HepG2 (cell line): ENCODE data around the gene TIMM44. TPM values are rescaled to one million over a fixed set of nuclear protein-coding genes. Genes with fewer than 3 reads are reported as not detected.

Experiments used
- ETV5 ChIP-seq: IDR thresholded peaks from 2 replicates; pipeline ENCODE4 v1.6.1; 2018; ENCODE audit warnings: missing biosample characterization, missing genetic modification reagents, inconsistent platforms, borderline replicate concordance
- FOXK1 ChIP-seq: sonication (generic); formaldehyde crosslinking; IDR thresholded peaks from 2 replicates; pipeline ENCODE4 v1.4.0; 2020; ENCODE audit warnings: low read depth, missing genetic modification reagents, borderline replicate concordance
- GABPB1 ChIP-seq: IDR thresholded peaks from 2 replicates; pipeline ENCODE4 v1.6.1; 2016; ENCODE audit warnings: mild to moderate bottlenecking, missing genetic modification reagents, moderate library complexity, missing compliant biosample characterization
- GATAD1 ChIP-seq: IDR thresholded peaks from 2 replicates; pipeline ENCODE4 v1.6.1; 2016; ENCODE audit warnings: missing genetic modification reagents, missing compliant biosample characterization
- HNRNPLL ChIP-seq: fragments of 200-400 bp; formaldehyde crosslinking; IDR thresholded peaks from 2 replicates; pipeline ENCODE4 v1.6.1; 2017; ENCODE audit warnings: mild to moderate bottlenecking, low read depth, low read length; ENCODE audit not compliant: poor library complexity, severe bottlenecking
- MEIS2 ChIP-seq: sonication (generic); formaldehyde crosslinking; IDR thresholded peaks from 2 replicates; pipeline ENCODE4 v1.9.0; 2021; ENCODE audit warnings: mild to moderate bottlenecking, missing genetic modification reagents
- PHF5A ChIP-seq: IDR thresholded peaks from one replicate; pipeline ENCODE4 v1.6.1; 2018; ENCODE audit warnings: low read depth, missing genetic modification reagents; ENCODE audit not compliant: unreplicated experiment
- SCMH1 ChIP-seq: sonication (generic); formaldehyde crosslinking; IDR thresholded peaks from 2 replicates; pipeline ENCODE4 v1.9.0; 2021; ENCODE audit warnings: missing genetic modification reagents, mild to moderate bottlenecking, borderline replicate concordance
- SRSF1 ChIP-seq: fragments of 200-400 bp; formaldehyde crosslinking; optimal IDR thresholded peaks from 2 replicates; pipeline ENCODE3; 2017; ENCODE audit warnings: mild to moderate bottlenecking, low read depth, low read length, moderate library complexity
- ZNF329 ChIP-seq: sonication (generic); formaldehyde crosslinking; IDR thresholded peaks from 2 replicates; pipeline ENCODE4 v1.9.0; 2021; ENCODE audit warnings: low read depth, mild to moderate bottlenecking, missing genetic modification reagents
- ZNF501 ChIP-seq: sonication (generic); formaldehyde crosslinking; IDR thresholded peaks from 2 replicates; pipeline ENCODE4 v1.5.1; 2020; ENCODE audit warnings: mild to moderate bottlenecking, moderate library complexity, missing genetic modification reagents
- polyA plus RNA-seq, 8 experiments: library from polyadenylated mRNA; depleted of rRNA in 3 of 8; stranded (reverse) in 7 of 8; unstranded in 1 of 8; fragments of >200 nt; fragmentation: Illumina TruSeq in 4 of 8; extraction: Trizol in 4 of 8; gene quantifications; 2 replicates each; pipeline versions ENCODE4 v1.2.1 to v1.2.3, GENCODE V29; 2011 to 2016; ENCODE audit warnings: low read depth in 4 of 8, missing spikeins in 1 of 8, mixed read lengths in 1 of 8; ENCODE audit not compliant: insufficient read depth in 1 of 8
- total RNA-seq, 5 experiments: library from RNA; depleted of rRNA; stranded (reverse); fragments of >200 nt; fragmentation: Illumina TruSeq; extraction: Trizol; gene quantifications; 2 replicates each; pipeline ENCODE4 v1.2.3, GENCODE V29; 2016; ENCODE audit warnings: low read depth in 1 of 5
- TF ChIP-seq, protein P1 (sequence below): sonication (generic); formaldehyde crosslinking; IDR thresholded peaks from 2 replicates; pipeline ENCODE4 v1.5.0; 2020; ENCODE audit warnings: mild to moderate bottlenecking, missing genetic modification reagents, borderline replicate concordance
- TF ChIP-seq, protein P2 (sequence below): sonication (generic); formaldehyde crosslinking; IDR thresholded peaks from one replicate; pipeline ENCODE4 v1.5.1; 2020; ENCODE audit warnings: mild to moderate bottlenecking, missing genetic modification reagents; ENCODE audit errors: not compliant biosample characterization
- TF ChIP-seq, protein P3 (sequence below): sonication (generic); formaldehyde crosslinking; IDR thresholded peaks from 2 replicates; pipeline ENCODE4 v1.8.0; 2022; ENCODE audit warnings: missing genetic modification reagents, mild to moderate bottlenecking, borderline replicate concordance

The TIMM44 gene
- total and polyA plus RNA-seq, 2 of the 13 experiments (the other 11 are each of a cell fraction or from before 2014, with no cell fraction given), result 42.9 to 72.6 TPM

DNA sequence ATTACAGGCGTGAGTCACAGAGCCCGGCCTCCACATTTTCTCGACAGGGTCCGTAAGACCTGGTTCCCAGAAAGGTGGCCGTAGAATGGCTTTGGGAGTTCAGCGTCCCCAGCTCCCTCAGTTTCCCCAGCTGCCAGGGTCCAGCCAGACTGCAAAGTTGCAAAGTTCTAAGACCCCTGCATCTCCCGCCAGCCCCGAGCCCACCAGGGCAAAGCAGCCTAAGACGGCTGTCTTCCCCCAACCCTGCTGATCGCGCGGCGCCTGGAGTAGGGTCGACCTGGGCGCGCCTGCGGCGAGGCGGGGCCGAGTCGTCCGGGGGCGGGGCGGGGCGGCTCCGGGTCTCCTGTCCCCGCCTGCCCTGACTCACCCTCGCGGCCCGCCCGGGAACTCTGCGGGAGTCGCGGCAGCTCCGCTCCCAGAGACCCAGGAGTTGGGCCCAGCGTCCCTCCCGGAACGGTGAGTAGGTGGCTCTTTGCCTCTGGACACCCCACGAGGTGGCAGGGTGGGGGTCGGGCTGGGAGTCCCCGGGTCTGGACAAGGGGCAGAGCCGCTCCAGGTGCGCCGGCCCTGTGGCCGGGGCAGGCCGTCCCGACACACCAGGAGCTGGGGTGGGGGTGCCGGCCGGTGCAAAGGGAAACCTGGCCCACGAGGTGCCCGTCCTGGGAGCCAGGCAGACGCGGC is 55.2 kb downstream of the TIMM44 start, which contains the start of gene LRRC8E (continued):
- TF ChIP-seq ZNF501 (peak; percentile 30; the same call in 1 of the 2 replicates), FOXK1 (CRISPR knock-in tag) (no peak), GATAD1 (CRISPR knock-in tag) (peak; percentile 20; the same call in 1 of the 2 replicates), ZNF329 (CRISPR knock-in tag) (no peak), ETV5 (no peak), GABPB1 (CRISPR knock-in tag) (peak; percentile 55; the same call in 1 of the 2 replicates), MEIS2 (CRISPR knock-in tag) (0 out of 2 replicates have a peak, but pooled peaks have one; percentile 22), SCMH1 (CRISPR knock-in tag) (no peak), HNRNPLL (peak; percentile 56), PHF5A (CRISPR knock-in tag) (no peak), SRSF1 (peak; percentile 72)
- TF ChIP-seq, protein P1, sequence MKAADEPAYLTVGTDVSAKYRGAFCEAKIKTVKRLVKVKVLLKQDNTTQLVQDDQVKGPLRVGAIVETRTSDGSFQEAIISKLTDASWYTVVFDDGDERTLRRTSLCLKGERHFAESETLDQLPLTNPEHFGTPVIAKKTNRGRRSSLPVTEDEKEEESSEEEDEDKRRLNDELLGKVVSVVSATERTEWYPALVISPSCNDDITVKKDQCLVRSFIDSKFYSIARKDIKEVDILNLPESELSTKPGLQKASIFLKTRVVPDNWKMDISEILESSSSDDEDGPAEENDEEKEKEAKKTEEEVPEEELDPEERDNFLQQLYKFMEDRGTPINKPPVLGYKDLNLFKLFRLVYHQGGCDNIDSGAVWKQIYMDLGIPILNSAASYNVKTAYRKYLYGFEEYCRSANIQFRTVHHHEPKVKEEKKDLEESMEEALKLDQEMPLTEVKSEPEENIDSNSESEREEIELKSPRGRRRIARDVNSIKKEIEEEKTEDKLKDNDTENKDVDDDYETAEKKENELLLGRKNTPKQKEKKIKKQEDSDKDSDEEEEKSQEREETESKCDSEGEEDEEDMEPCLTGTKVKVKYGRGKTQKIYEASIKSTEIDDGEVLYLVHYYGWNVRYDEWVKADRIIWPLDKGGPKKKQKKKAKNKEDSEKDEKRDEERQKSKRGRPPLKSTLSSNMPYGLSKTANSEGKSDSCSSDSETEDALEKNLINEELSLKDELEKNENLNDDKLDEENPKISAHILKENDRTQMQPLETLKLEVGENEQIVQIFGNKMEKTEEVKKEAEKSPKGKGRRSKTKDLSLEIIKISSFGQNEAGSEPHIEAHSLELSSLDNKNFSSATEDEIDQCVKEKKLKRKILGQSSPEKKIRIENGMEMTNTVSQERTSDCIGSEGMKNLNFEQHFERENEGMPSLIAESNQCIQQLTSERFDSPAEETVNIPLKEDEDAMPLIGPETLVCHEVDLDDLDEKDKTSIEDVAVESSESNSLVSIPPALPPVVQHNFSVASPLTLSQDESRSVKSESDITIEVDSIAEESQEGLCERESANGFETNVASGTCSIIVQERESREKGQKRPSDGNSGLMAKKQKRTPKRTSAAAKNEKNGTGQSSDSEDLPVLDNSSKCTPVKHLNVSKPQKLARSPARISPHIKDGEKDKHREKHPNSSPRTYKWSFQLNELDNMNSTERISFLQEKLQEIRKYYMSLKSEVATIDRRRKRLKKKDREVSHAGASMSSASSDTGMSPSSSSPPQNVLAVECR (CRISPR knock-in tag), result peak; percentile 49; the same call in 1 of the 2 replicates
- TF ChIP-seq, protein P2, sequence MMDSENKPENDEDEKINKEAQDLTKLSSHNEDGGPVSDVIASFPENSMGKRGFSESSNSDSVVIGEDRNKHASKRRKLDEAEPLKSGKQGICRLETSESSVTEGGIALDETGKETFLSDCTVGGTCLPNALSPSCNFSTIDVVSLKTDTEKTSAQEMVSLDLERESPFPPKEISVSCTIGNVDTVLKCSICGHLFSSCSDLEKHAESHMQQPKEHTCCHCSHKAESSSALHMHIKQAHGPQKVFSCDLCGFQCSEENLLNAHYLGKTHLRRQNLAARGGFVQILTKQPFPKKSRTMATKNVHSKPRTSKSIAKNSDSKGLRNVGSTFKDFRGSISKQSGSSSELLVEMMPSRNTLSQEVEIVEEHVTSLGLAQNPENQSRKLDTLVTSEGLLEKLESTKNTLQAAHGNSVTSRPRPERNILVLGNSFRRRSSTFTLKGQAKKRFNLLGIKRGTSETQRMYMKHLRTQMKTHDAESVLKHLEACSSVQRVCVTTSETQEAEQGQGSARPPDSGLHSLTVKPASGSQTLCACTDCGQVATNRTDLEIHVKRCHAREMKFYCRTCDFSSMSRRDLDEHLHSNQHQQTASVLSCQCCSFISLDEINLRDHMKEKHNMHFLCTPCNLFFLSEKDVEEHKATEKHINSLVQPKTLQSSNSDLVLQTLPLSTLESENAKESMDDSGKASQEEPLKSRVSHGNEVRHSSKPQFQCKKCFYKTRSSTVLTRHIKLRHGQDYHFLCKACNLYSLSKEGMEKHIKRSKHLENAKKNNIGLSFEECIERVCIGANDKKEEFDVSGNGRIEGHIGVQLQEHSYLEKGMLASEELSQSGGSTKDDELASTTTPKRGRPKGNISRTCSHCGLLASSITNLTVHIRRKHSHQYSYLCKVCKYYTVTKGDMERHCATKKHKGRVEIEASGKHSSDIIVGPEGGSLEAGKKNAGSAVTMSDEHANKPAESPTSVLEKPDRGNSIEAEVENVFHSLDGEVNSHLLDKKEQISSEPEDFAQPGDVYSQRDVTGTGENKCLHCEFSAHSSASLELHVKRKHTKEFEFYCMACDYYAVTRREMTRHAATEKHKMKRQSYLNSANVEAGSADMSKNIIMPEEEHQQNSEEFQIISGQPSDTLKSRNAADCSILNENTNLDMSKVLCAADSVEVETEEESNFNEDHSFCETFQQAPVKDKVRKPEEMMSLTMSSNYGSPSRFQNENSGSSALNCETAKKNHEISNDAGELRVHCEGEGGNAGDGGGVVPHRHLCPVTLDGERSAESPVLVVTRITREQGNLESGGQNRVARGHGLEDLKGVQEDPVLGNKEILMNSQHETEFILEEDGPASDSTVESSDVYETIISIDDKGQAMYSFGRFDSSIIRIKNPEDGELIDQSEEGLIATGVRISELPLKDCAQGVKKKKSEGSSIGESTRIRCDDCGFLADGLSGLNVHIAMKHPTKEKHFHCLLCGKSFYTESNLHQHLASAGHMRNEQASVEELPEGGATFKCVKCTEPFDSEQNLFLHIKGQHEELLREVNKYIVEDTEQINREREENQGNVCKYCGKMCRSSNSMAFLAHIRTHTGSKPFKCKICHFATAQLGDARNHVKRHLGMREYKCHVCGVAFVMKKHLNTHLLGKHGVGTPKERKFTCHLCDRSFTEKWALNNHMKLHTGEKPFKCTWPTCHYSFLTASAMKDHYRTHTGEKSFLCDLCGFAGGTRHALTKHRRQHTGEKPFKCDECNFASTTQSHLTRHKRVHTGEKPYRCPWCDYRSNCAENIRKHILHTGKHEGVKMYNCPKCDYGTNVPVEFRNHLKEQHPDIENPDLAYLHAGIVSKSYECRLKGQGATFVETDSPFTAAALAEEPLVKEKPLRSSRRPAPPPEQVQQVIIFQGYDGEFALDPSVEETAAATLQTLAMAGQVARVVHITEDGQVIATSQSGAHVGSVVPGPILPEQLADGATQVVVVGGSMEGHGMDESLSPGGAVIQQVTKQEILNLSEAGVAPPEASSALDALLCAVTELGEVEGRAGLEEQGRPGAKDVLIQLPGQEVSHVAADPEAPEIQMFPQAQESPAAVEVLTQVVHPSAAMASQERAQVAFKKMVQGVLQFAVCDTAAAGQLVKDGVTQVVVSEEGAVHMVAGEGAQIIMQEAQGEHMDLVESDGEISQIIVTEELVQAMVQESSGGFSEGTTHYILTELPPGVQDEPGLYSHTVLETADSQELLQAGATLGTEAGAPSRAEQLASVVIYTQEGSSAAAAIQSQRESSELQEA, result peak; percentile 41
- TF ChIP-seq, protein P3, sequence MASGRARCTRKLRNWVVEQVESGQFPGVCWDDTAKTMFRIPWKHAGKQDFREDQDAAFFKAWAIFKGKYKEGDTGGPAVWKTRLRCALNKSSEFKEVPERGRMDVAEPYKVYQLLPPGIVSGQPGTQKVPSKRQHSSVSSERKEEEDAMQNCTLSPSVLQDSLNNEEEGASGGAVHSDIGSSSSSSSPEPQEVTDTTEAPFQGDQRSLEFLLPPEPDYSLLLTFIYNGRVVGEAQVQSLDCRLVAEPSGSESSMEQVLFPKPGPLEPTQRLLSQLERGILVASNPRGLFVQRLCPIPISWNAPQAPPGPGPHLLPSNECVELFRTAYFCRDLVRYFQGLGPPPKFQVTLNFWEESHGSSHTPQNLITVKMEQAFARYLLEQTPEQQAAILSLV (CRISPR knock-in tag), result 0 out of 2 replicates have a peak, but pooled peaks have one; percentile 45
